C4-2B (cell line): ENCODE results near the gene AAMP.

ENCODE experiments used
- H3K27ac ChIP-seq: fragments of 450-650 bp; 2 replicates; pipeline ENCODE4 v1.5.1; 2017
- CTCF ChIP-seq: fragments of 450-650 bp; conservative IDR thresholded peaks from 2 replicates; pipeline ENCODE4 v1.5.1; 2017; ENCODE audit warnings: mild to moderate bottlenecking
- ZFX ChIP-seq: fragments of 450-650 bp; IDR thresholded peaks from 2 replicates; pipeline ENCODE4 v1.6.1; 2017

The AAMP gene

DNA sequence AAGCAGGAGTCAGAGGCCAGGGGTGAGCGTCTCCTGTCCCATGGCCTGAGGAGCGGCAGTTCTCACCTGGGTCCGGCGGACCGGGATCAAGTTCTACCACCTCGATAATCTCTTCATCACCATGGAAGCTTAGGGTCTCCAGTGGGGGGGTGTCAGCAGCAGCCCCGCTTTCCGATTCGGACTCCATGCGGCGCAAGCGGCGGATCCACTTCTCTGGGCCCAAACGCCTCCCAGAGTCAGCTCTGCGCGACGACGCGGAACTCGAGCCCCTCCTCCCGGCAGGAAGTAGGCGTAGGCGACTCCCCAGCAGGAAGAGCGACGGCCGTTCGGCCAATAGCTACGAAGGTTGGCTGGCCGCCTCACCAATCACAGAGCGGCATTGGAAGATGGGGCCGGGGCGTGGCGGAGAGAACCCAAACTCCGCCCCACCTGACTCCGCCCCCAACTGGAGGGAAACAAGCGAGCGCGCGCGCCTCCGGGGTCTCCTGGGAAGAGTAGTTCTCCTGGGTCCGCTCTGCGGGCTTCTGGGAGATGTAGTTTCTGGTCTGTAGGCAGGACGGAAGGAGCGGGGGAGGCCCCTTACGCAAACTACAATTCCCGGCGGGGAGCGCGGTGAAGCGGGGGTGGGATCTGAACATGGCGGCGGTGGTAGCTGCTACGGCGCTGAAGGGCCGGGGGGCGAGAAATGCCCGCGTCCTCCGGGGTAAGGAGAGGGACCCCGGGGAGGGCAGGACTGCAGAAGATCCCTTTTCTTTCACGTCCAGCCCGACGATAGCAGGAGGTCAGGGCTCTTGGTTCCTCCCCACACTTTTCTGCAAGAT is at the start of gene AAMP, which contains the start of gene PNKD:
Gene AAMP, minus strand, starts transcription at position 238 of the 821 bp plus-strand sequence. Its CDS starts 51 bp downstream, at position 187.
Gene PNKD, plus strand, starts transcription at position 620 of the 821 bp plus-strand sequence. Its CDS starts 17 bp downstream, at position 637.
- H3K27ac ChIP-seq: peak within 1 kb of the TSS; percentile 84
- TF ChIP-seq ZFX (peak; percentile 68; the same call in 1 of the 2 replicates), CTCF (no peak; the same call in 1 of the 2 replicates)

DNA sequence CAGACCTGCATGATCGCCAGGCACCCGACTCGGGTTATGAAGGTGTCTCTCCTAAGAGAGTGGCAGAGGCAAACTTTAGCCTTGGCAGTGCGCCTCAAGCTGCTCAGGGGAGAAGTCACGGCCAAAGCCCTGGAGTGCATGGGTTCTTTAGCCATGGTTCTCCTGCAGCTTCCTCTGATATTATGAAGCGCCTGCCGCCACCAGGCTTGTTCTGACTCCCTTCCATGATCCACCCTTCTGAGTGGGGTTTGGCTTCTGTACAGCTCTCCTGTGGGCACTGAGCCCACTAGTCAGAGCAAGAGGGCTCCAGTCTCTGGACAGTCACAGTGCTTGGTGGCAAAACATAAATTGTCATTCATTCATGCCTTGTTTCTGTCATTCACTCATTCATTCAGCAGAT is 48.3 kb upstream of the AAMP start:
- H3K27ac ChIP-seq: 0 out of 2 replicates have a peak overlapping the region, but pooled peaks have one; percentile 3
- TF ChIP-seq CTCF (no peak), ZFX (no peak)

GRCh38 chr2:218317835-218318234 is 47.9 kb upstream of the AAMP start:
- 0 out of 2 replicates have a peak overlapping the region, but pooled peaks have one; percentile 3 for H3K27ac ChIP-seq
- TF ChIP-seq CTCF (no peak), ZFX (no peak)

DNA sequence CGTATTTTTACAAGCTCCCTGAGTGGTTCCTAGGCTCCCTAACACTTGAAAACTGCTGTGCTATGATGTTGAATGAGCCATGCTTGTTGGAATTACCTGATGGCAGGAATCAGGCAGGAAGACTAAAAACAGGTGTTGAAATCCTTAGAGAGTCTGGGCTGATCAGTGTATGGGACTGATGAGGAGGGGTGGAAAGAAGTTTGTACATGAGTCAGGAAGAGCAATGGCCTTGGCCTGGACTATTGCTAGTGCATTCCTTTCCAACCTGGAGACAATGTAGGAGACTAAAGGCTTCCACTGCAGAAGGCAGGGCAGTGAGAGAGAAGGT is 47.3 kb upstream of the AAMP start:
- H3K27ac ChIP-seq: no peak overlapping the region
- TF ChIP-seq CTCF (no peak), ZFX (no peak)

DNA sequence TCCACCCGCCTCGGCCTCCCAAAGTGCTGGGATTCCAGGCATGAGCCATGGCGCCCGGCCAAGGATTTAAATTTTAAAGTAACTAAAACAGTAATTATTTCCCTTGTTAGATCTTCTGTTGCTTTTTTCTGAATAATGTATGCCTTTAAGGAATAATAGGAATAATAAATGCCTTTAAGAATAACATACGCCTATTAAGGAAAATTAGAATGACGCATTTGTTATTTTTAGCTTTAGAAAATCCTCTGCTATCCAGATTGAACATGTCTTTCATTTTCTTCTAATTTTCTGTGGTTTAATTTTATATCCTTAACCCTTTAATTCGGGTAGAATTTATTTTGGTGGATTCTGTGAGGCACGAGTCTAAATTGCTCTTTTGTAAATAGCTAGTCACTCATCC is 45.5 kb upstream of the AAMP start:
- TF ChIP-seq ZFX (no peak), CTCF (no peak)
- H3K27ac ChIP-seq: peak overlapping the region; percentile 88; the same call in 1 of the 2 replicates

GRCh38 chr2:218314764-218315163 is 44.8 kb upstream of the AAMP start:
- H3K27ac ChIP-seq: peak overlapping the region; percentile 88

GRCh38 chr2:218313356-218313755 is 43.4 kb upstream of the AAMP start:
- no peak for TF ChIP-seq ZFX
- TF ChIP-seq CTCF: no peak

DNA sequence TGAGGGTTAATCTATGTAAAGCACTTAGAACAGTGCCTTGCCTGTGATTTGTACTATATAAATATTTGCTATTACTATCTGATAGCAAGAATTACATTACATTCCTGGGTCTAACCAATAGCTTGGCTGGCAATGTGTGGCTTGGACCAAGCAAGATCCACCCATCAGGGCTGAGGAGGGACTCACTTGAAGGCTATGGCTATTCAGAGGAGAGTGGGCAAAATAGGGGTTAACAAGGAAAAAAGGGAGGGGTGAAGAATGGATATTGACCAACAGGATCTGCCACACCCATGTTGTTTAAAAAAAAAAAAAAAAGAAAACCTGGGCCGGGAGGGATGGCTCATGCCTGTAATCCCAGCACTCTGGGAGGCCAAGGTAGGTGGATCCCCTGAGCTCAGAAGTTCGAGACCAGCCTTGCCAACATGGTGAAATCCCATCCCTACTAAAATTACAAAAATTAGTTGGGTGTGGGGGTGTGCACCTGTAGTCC is 42.4 kb upstream of the AAMP start:
- TF ChIP-seq ZFX (no peak), CTCF (no peak)
- H3K27ac ChIP-seq: peak overlapping the region; percentile 88

More at GRCh38 chr2:218313356-218313755, 43.4 kb upstream of the AAMP start:
- H3K27ac ChIP-seq: peak overlapping the region; percentile 88

DNA sequence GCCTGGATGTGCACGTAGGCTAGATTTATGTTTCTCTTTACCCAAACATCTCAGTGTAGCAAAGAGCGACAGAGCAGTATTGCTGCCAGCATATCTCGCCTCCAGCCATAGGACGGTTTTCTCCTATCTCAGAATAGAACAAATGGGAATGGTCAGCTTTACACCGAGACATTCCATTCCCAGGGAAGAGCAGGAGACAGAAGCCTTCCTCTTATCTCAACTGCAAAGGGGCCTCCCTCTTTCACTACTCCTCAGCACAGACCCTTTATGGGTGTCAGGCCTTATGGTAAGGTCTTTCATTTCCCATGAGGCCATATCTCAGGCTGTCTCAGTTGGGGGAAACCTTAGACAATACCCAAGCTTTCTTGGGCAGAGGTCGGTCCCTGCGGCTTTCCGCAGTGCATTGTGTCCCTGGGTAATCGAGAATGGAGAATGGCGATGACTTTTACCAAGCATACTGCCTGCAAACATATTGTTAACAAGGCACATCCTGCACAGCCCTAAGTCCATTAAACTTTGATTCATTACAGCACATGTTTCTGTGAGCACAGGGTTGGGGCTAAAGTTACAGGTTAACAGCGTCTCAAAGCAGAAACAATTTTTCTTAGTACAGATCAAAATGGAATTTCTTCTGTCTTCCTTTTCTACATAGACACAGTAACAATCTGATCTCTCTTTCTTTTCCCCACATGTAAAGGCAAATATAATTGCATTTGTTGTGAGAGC is 41.8 kb upstream of the AAMP start:
- peak overlapping the region; percentile 88 for H3K27ac ChIP-seq
